Skeletal muscle tissue (tissue), 4 donors: ENCODE results near the gene C5orf58. TPM values are rescaled to one million over a fixed set of nuclear protein-coding genes. Genes with fewer than 3 reads are reported as not detected.

Experiments used
- H3K27ac ChIP-seq: one replicate; pipeline ENCODE4 v1.7.0; 2013; ENCODE audit warnings: mild to moderate bottlenecking, low read depth, low read length, inconsistent platforms
- H3K27me3 ChIP-seq, 3 donors: one replicate each; pipeline ENCODE4 v1.7.0; 2013; ENCODE audit warnings: low read length in 3 of 3; ENCODE audit not compliant: control insufficient read depth in 3 of 3, insufficient read depth in 3 of 3
- H3K36me3 ChIP-seq, 3 donors: one replicate each; pipeline ENCODE4 v1.7.0; 2013; ENCODE audit warnings: low read length in 3 of 3; ENCODE audit not compliant: control insufficient read depth in 3 of 3, insufficient read depth in 3 of 3
- H3K4me1 ChIP-seq, 3 donors: one replicate each; pipeline ENCODE4 v1.7.0; 2013; ENCODE audit warnings: low read length in 3 of 3, mild to moderate bottlenecking in 3 of 3; ENCODE audit not compliant: control insufficient read depth in 3 of 3, insufficient read depth in 3 of 3
- H3K4me3 ChIP-seq, 3 donors: one replicate each; pipeline ENCODE4 v1.7.0; 2013; ENCODE audit warnings: low read length in 3 of 3
- H3K9ac ChIP-seq, 3 donors: one replicate each; pipeline ENCODE4 v1.7.0; 2013; ENCODE audit warnings: low read length in 3 of 3, mild to moderate bottlenecking in 3 of 3, moderate library complexity in 2 of 3, low read depth in 1 of 3
- H3K9me3 ChIP-seq, 3 donors: one replicate each; pipeline ENCODE4 v1.7.0; 2013; ENCODE audit warnings: low read length in 3 of 3; ENCODE audit not compliant: control insufficient read depth in 3 of 3
- total RNA-seq: library from RNA; depleted of rRNA; stranded (reverse); fragments of >200 nt; gene quantifications from one replicate; pipeline ENCODE4 v1.2.3, GENCODE V29; 2014
- donor health status: Osteomylitis.

C5orf58 gene
- total RNA-seq, 1 donor from 2014 or later: not detected

DNA sequence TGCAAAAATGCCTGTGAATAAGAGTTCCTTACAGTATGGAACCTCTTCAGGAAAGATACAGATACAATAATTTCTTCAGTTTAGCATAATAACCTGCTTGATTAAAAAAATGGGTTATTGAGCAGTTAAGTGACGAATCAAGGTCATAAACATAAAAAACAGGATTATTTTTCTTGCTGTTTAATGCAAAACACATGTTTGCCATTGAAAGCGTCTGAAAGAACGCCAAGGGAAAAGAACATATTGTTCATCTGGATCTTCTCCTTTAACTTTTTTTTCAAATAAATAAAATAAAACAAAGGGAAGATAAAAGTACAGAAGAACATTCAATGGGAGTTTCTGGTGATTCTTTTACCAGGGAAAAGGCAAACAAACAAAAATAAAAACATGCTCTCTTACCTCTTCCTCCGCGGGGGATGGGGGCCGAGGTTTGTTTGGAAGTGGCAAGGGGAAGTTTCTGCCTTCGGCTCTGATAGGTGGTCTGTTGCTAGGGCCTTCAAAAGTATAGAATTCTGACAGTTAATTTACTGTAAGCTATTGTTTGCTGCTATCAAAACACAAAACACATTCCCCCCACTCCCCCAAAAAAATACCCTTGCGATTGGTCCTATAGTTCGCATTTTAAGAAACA, 20.1 kb downstream of the C5orf58 start:
- no peaks in the 10 kb centered on the region for H3K4me1 ChIP-seq
- no peak overlapping the region for H3K9ac ChIP-seq
- no peak overlapping the region for H3K27ac ChIP-seq
- H3K9me3 ChIP-seq: no peaks in the 10 kb centered on the region
- H3K36me3 ChIP-seq: peaks cover 0 to 11% (median 3%) of the 10 kb centered on the region in 3 donors
- no peaks in the 10 kb centered on the region for H3K27me3 ChIP-seq
- H3K4me3 ChIP-seq: no peak overlapping the region

DNA sequence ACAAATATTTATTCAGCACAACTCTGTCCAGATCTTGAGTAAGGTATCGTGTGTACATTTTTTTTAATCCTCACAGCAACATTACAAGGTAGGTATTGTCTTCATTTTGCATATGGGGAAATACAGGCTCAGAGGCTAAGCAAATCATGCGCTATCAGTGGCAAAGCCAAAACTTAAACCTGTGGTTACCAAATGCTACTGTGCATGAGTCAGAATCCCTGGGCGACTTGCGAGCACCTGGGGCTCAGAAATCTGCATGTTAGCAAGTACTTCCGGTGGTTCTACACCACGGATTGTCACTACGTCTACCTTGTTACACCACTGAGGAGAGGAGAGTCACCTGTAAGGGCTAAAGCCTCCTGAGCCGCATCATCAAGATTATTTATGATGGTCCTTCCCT, 21.3 kb downstream of the C5orf58 start:
- H3K4me1 ChIP-seq: no peaks in the 10 kb centered on the region
- H3K4me3 ChIP-seq: no peak overlapping the region
- no peaks in the 10 kb centered on the region for H3K9me3 ChIP-seq
- H3K27me3 ChIP-seq: no peaks in the 10 kb centered on the region
- no peak overlapping the region for H3K9ac ChIP-seq
- peaks cover 0 to 11% (median 3%) of the 10 kb centered on the region in 3 donors for H3K36me3 ChIP-seq
- no peak overlapping the region for H3K27ac ChIP-seq

DNA sequence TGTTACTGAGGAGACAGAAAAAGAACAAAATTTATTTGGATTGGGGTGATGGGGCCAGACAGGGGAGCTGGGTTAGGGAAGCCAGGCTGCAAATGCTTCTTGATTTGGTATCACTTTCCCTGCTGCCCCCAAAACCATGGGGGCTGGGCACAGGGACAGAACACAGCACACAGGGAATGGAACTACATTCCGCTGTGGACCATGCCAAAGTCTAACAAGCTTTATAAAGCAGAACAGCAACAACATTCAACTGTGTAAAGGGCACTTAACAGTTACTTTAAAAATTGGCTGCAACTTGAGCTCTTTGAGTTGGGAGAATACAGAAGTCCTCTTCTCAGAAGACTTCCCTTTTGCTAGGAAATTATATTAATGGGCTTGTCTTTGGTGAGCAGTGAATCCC, 23.8 kb downstream of the C5orf58 start:
- H3K27ac ChIP-seq: no peak overlapping the region
- H3K4me3 ChIP-seq: no peak overlapping the region
- H3K9me3 ChIP-seq: no peaks in the 10 kb centered on the region
- H3K4me1 ChIP-seq: no peaks in the 10 kb centered on the region
- H3K27me3 ChIP-seq: no peaks in the 10 kb centered on the region
- H3K9ac ChIP-seq: no peak overlapping the region
- peaks cover 0 to 11% (median 6%) of the 10 kb centered on the region in 3 donors for H3K36me3 ChIP-seq

DNA sequence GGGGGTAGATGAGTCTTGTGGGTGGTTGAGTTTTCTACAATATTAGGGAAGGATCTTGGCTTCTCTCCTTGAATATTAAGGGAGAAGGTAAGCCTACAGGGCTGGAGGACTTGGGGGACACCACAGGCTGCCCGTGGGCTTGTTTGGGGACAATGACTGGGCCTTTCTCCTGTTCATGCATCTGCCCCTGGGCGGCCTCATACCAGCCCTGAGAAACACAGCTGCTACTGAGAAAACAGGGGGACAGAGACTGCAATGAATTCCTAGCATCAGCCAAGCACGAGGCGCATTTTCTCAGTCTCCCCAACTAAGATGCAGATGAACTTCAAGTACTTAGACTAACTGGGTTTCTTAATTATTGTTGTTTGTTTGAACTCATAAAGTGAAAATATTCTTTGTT, 24.6 kb downstream of the C5orf58 start:
- H3K4me3 ChIP-seq: no peak overlapping the region
- H3K4me1 ChIP-seq: no peaks in the 10 kb centered on the region
- no peak overlapping the region for H3K9ac ChIP-seq
- H3K27me3 ChIP-seq: no peaks in the 10 kb centered on the region
- no peak overlapping the region for H3K27ac ChIP-seq
- H3K9me3 ChIP-seq: no peaks in the 10 kb centered on the region
- peaks cover under 1 to 11% (median 6%) of the 10 kb centered on the region in 3 donors for H3K36me3 ChIP-seq

DNA sequence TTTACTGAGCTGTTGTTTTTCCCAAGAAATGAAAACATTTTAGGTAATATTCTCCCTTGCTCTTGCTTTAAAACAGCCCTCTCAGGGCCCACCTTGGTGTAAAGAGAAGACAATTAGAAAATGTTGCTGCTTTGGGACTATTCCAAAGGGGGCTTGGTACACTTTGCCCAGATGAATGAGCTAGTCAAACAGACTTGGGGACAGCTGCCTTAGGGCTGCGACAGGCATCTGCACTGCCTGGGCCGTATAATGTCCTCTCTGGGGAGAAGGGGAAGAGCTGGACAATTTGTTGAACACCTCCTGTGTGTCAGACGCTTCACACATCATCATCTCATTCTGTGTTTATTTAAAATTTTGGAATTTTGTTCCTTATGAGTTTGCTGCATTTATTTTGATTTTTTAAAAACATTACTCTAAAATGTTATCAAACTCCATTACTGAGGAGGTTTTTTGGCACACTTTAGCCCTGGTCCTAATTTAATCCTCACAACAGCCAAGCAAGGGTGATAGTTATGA, 28.8 kb downstream of the C5orf58 start:
- Histone ChIP-seq H3K9ac (no peak overlapping the region), H3K27me3 (peaks cover 0 to 2% (median 0%) of the 10 kb centered on the region in 3 donors), H3K36me3 (peaks cover 2 to 5% (median 2%) of the 10 kb centered on the region in 3 donors), H3K4me1 (no peaks in the 10 kb centered on the region), H3K9me3 (no peaks in the 10 kb centered on the region), H3K27ac (no peak overlapping the region), H3K4me3 (no peak overlapping the region)

DNA sequence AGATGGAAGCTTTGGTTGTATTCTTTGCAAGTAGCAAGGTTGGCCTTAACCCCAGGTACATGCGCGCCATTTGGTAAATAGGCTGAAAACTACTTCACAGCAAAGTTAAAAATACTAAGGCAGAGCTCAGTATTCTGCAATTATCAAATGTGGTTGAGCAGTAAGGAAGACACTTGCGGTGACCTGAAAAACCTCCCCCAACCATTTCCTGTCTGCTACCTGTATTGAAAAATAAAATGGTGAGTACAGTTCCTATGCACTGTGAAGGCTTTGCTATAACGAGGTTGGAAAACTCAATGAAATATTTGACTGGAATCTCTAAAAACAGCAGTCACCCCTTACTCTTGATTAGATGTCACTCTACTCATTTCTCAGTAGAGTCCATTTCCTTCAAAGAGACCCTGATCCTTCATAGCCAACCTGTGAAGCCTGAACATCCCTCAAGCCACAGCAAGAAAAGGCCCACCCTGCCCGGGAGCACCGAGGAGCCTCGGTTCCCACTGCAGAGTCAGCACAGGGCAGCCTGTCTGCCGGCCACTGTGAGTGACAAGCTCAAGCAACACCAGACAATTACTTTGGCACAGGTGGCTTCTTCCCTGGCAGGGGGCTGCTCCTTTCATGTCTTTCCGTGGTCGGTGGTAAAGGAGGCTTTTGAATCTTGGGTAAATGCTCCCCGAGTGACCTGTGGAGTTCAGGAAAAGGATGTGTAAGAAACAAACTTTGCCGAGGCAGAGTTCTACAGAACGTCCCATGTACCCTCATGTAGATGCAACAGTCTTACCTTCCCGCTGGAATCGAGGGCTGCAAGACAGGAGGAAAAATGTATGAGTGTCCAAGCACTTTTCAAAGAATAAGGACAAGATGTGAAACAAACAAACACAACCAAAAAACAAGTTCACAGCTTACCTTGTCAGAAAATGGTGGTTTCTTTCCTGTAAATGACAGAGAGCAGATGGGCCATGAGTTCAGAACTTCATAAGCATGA, 29.6 kb downstream of the C5orf58 start:
- Histone ChIP-seq H3K36me3 (peaks cover 0 to 2% (median 2%) of the 10 kb centered on the region in 3 donors), H3K4me3 (no peak overlapping the region), H3K27me3 (peaks cover 0 to 4% (median 2%) of the 10 kb centered on the region in 3 donors), H3K9me3 (no peaks in the 10 kb centered on the region), H3K27ac (no peak overlapping the region), H3K4me1 (no peaks in the 10 kb centered on the region), H3K9ac (no peak overlapping the region)

DNA sequence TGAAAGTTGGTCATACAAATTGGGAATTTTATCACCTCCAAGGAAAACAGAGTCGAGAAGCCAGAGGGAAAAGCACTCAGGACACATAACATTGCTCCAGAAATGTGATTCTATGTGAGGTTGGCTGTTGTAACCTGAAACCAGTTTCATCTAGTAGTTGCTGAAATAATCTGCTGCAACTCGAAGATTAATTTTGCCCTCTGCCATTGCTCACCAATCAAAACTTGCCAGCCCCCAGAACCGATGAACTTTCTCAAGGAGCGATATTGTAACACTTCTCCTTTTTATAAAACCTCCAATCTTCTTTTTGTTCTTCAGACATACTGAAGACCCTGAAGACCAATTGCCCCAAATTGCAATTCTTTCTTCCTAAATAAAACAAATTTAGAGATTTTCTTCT, 31.1 kb downstream of the C5orf58 start:
- no peak overlapping the region for H3K9ac ChIP-seq
- H3K27ac ChIP-seq: no peak overlapping the region
- peaks cover 0 to 4% (median 4%) of the 10 kb centered on the region in 3 donors for H3K27me3 ChIP-seq
- peaks cover 0 to 2% (median 2%) of the 10 kb centered on the region in 3 donors for H3K36me3 ChIP-seq
- H3K4me3 ChIP-seq: no peak overlapping the region
- no peaks in the 10 kb centered on the region for H3K9me3 ChIP-seq
- H3K4me1 ChIP-seq: peaks cover 3 to 8% (median 6%) of the 10 kb centered on the region in 3 donors

DNA sequence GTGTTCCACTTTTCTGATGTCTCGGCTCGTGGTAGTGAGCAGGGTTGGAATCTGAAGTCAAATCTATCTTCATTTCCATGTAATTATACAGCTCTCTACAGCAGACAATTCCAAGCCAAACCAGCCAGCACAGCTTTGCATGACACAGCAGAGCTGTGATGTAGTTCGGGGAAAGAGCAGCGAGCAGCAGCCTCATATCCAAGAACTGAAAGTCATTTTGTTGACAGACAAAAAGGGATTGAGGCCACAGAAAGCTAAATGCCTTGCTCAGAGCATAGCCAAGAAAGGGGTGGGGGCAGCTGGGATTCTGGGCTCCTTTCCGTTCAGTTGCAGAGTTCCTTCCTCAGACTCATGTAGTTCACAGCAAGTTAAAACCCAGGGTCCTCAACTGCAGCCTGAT, 32.7 kb downstream of the C5orf58 start:
- Histone ChIP-seq H3K9ac (no peak overlapping the region), H3K36me3 (peaks cover 0 to 2% (median 2%) of the 10 kb centered on the region in 3 donors), H3K4me3 (no peak overlapping the region), H3K9me3 (no peaks in the 10 kb centered on the region), H3K27me3 (peaks cover 0 to 4% (median 4%) of the 10 kb centered on the region in 3 donors), H3K27ac (peak overlapping the region; percentile 8), H3K4me1 (peaks cover 6 to 14% (median 8%) of the 10 kb centered on the region in 3 donors)

DNA sequence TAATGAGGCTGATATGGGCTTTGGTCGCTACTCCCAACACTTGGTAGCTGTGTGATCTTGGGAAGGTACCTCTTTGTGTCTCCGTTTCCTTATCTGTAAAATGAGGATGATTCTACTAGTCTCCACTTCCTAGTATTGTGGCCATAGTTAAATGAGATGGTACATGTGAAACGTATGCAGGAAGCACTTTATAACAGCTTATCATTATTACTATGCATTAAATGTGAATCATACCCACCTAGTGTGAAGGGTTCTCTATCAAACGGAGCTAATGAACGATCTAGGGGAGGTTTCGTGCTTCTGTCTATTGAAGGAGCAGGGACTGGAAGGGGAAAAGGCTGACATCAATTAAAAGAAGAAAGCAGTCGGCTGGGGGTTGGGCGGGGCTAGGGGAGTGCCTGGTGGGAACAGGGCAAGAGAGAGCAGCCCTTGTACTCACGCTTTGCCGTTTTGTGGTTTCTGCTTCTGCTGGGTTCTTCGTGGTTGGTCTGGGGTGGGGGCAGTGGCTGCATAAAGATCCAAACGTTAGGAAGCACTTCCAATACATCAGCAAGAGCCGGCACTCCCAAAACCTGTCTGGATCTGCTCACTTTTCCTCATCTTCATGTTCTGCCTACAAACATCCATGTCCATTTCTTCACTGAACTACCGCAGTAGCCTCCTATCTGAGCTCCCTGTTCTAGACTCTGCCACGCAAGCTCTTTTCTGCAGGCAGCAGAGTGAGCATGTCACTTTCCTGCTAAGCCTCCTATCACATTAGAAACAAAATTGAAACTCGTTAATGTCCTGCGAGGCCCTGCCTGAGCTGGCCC, 34.0 kb downstream of the C5orf58 start:
- Histone ChIP-seq H3K4me3 (no peak overlapping the region), H3K27ac (no peak overlapping the region), H3K9ac (no peak overlapping the region), H3K27me3 (peaks cover 0 to 4% (median 4%) of the 10 kb centered on the region in 3 donors), H3K9me3 (no peaks in the 10 kb centered on the region), H3K36me3 (peaks cover 0 to 2% (median 0%) of the 10 kb centered on the region in 3 donors), H3K4me1 (peaks cover 6 to 14% (median 8%) of the 10 kb centered on the region in 3 donors)
